Cerebellar nuclear complex (tissue), 1 donor: Measurements from ENCODE around the gene ZNF333.

Experiments used
- DNase-seq, 2 experiments: peaks; one replicate each; lab custom pipeline; 2025; lab: John Stamatoyannopoulos, UW

ZNF333 gene

GRCh38 chr19:14689598-14690503, at the start of gene ZNF333:
TSS of gene ZNF333 (plus strand) at chr19:14690048. CDS start at chr19:14693492, 3,444 bp downstream.
- peak; percentile 6 to 30 for DNase-seq

GRCh38 chr19:14648506-14648905, 41.3 kb upstream of the ZNF333 start:
- no peak for DNase-seq

- no peak for DNase-seq
Observed at GRCh38 chr19:14649020-14649419, 40.8 kb upstream of the ZNF333 start.

GRCh38 chr19:14650161-14650560, 39.7 kb upstream of the ZNF333 start:
- no peak for DNase-seq

- no peak for DNase-seq
Observed at GRCh38 chr19:14654786-14655560, 34.9 kb upstream of the ZNF333 start.

GRCh38 chr19:14655726-14656125, 34.1 kb upstream of the ZNF333 start:
- DNase-seq: no peak

- no peak for DNase-seq
Observed at GRCh38 chr19:14659874-14660489, 29.9 kb upstream of the ZNF333 start.

- DNase-seq: no peak
Observed at GRCh38 chr19:14661372-14661924, 28.4 kb upstream of the ZNF333 start.

- no peak for DNase-seq
Observed at GRCh38 chr19:14669940-14670339, 19.9 kb upstream of the ZNF333 start.

- DNase-seq: no peak
Observed at GRCh38 chr19:14670408-14670807, 19.4 kb upstream of the ZNF333 start.

GRCh38 chr19:14672188-14672872, 17.5 kb upstream of the ZNF333 start:
- no peak for DNase-seq

- DNase-seq: no peak
Observed at GRCh38 chr19:14673088-14673487, 16.8 kb upstream of the ZNF333 start.

- DNase-seq: no peak
Observed at GRCh38 chr19:14674764-14675163, 15.1 kb upstream of the ZNF333 start, which contains the start of gene ADGRE3. TSS of gene ADGRE3 (minus strand) at chr19:14674844. CDS start at chr19:14674770, 74 bp downstream.

GRCh38 chr19:14676762-14677161, 13.1 kb upstream of the ZNF333 start:
- no peak for DNase-seq

GRCh38 chr19:14677464-14677863, 12.4 kb upstream of the ZNF333 start:
- no peak for DNase-seq

GRCh38 chr19:14678199-14678598, 11.6 kb upstream of the ZNF333 start:
- DNase-seq: no peak

- no peak for DNase-seq
Observed at GRCh38 chr19:14682084-14682483, 7.8 kb upstream of the ZNF333 start.

GRCh38 chr19:14683439-14683838, 6.4 kb upstream of the ZNF333 start:
- no peak for DNase-seq

- no peak for DNase-seq
Observed at GRCh38 chr19:14686411-14686810, 3.4 kb upstream of the ZNF333 start.

- DNase-seq: no peak
Observed at GRCh38 chr19:14694641-14695266, 4.9 kb downstream of the ZNF333 start.

- DNase-seq: no peak
Observed at GRCh38 chr19:14695471-14695870, 5.6 kb downstream of the ZNF333 start.
